Astrocyte of the spinal cord (primary cell): ENCODE results near the gene TSHZ3.

Experiments
- DNase-seq: peaks from one replicate; pipeline ENCODE4 v3.0.0; 2011; ENCODE audit warnings: low read depth, low spot score
- H3K4me3 ChIP-seq: 2 replicates; pipeline ENCODE4 v1.5.1; 2011; ENCODE audit warnings: low read depth, mild to moderate bottlenecking, low read length, moderate library complexity
- in situ Hi-C: cut with HindIII; loops from 2 replicates; pipeline ENCODE4 v1.10.0; 2017; ENCODE audit warnings: low sequenced_read_pairs
- TF ChIP-seq, protein P1 (sequence below): IDR thresholded peaks from 2 replicates; pipeline ENCODE4 v1.5.1; 2012; ENCODE audit warnings: low read depth, mild to moderate bottlenecking, low read length, inconsistent platforms

TSHZ3 gene

DNA sequence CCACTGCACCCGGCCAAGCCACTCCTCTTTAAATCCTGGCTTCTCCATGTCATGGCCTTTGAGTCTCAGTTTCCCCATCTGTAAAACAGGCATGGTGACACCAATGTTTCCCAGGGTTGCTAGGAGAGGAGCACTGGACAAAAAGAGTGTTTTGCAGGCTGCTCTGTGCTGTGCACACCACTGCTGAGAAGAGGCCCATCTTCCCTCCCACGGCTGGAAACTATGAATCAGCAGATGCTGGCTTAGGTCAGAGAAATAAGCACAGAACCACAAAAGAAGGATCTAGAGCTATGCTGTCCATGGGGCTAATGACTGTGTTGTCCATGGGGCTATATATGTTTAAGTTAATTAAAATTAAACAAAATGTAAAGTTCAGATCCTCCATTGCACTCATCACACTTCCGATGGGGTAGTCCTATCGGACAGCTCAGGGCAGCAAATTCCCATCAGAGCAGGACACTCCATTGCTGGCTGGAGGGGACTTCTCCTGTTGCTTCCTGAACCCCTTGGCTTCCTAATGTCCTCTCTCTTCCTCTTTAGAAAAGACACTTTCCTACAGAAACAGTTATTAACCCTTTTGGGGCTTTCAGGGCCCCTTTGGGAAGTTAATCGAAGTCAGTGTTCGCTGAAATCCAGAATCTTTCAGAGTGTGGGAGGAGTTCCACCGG is 37.1 kb downstream of the TSHZ3 start:
- peak; percentile 92 for DNase-seq
- in situ Hi-C loops: no loop called here
- no peak overlapping the region for H3K4me3 ChIP-seq
- TF ChIP-seq, protein P1, sequence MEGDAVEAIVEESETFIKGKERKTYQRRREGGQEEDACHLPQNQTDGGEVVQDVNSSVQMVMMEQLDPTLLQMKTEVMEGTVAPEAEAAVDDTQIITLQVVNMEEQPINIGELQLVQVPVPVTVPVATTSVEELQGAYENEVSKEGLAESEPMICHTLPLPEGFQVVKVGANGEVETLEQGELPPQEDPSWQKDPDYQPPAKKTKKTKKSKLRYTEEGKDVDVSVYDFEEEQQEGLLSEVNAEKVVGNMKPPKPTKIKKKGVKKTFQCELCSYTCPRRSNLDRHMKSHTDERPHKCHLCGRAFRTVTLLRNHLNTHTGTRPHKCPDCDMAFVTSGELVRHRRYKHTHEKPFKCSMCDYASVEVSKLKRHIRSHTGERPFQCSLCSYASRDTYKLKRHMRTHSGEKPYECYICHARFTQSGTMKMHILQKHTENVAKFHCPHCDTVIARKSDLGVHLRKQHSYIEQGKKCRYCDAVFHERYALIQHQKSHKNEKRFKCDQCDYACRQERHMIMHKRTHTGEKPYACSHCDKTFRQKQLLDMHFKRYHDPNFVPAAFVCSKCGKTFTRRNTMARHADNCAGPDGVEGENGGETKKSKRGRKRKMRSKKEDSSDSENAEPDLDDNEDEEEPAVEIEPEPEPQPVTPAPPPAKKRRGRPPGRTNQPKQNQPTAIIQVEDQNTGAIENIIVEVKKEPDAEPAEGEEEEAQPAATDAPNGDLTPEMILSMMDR: no peak

DNA sequence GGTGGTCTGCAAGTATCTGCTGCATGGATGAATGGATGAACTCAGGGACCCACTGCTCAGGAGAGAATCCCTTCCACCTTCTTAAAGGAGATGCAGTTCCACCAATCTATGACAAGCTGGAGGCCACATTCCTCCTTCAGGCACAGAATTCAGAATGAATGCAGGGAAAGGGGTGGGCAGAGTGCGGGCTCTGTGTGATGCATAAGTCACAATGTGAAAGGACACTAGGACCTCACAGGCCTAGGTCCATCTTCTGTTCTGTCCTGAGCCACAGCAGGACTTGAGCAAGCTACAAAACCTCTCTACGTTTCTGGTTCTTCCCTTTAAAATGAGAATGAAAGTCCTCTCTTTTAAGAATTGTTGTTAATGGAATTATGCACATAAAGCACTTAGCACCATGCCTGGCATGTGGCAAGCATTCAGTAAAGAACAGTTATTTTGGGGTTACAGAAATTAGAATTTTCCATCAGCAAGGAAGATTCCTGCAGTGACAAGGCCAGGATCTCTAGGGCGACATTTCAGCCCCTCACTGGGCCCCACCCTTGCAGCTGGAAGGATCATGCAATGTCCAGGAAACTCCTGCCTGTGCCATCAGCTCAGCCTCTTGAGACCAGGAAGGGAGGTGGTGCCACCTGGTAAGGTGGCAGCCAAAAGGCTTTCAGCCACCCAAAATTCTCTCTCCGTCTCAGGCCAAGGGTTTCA is 38.7 kb downstream of the TSHZ3 start:
- TF ChIP-seq, protein P1: no peak
- H3K4me3 ChIP-seq: no peak overlapping the region
- no peak for DNase-seq
- in situ Hi-C loops: no loop called here

DNA sequence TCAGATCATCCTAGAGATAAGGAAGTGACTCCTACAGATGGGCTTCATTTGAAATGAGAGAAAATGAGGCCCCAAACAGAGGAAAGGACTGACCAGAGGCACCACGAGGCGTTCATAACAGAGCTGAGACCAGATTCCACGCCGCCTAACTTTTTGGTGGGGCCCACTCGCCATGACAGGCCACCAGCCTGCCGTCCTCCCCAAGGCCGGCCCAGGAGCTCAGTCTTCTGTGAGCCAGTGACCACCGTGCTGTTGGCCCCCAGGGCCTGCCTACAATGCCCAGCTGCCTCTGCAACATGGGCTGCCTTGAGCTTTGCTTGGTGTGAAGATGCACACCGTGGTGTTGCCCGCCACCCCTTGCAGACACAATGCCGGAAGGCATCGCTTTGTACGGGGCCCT is 40.5 kb downstream of the TSHZ3 start:
- TF ChIP-seq, protein P1: no peak
- DNase-seq: no peak
- H3K4me3 ChIP-seq: no peak overlapping the region
- in situ Hi-C loops: no loop called here

DNA sequence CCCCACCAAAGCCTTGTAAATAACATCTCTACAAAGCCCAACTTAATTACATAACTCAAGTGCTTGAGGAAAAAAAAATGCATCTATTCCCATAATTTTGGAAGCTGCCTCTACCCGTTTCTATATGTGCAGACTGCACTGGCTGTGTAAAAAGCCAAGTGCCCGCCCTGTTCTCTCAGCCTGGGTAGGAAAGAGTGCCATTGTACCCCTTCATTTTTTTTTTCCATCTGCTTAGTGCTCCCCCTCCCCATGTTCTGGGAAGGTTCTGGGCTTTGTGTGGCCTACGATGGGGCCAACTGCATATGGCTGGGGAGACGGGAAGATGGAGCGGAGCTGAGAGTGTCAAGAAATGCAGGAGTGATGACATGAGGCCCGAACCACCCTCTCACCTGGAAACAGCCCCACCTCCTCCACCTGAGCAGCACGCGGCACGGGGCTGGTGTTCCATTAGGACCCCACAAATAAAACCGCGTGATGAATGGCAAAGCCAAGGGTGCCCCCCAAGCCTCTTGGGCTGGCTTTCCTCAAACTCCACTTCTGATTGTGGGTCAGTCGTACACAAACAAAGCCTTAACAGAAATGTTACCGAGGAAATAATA is 42.1 kb downstream of the TSHZ3 start:
- H3K4me3 ChIP-seq: no peak overlapping the region
- TF ChIP-seq, protein P1: no peak
- in situ Hi-C loops: no loop called here
- no peak for DNase-seq

DNA sequence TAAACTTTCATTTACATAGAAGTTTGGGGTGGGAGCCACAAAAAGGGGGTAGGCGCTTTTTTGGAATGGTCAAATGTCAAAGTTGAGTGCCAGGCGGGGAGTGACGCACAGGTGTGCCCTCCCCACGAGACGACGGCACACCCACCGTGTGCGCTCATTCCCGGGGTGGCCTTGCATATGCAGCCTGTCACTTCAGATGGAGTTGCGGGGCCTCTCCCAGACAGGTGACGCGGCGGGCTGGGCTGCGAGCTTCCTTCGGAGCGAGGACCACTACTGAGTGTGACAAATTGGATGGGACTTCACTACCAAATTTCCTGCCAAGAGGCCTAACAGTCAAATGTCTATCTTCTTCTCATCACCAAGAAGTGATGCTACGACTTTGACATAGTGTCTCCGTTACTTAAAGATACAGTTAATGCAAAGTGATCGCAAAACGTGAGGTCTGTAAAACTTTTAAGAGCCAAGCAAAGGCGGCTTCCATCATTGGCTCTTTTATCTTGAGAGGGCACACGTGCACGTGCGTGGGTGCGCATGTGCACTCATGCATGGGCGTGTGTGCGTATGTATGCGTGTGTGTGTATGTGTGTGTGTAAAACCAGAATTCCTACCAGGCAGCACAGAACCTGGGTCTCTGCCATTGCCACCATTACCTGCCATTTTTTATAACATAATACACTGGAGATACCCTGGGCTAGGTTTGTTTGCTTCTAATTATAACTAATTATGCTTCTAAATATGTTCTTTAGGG is 43.1 kb downstream of the TSHZ3 start:
- in situ Hi-C loops: no loop called here
- TF ChIP-seq, protein P1: no peak
- no peak for DNase-seq
- no peak overlapping the region for H3K4me3 ChIP-seq

DNA sequence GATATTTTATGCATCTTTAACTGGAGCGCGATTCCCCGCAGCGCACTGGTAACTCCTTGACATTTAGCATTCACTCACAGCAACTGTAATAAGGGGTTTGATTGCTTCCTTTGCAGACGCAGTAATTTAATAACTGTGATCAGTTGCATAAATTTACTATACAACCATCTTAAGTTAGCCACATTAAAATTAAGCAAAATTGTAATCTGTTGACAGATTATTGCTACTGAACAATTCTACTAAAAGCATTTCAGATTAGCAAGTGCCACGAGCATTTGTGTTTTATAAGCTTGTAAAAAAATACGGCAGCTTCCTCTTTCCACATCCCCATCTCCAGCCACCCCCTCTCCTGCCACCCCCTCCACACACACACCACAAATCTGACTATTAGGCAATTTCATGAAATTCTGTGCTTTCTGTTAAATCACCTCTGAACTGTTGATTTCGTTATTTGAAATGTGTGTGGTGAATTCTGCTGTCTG is 44.4 kb downstream of the TSHZ3 start:
- DNase-seq: no peak
- in situ Hi-C loops: no loop called here
- TF ChIP-seq, protein P1: no peak
- no peak overlapping the region for H3K4me3 ChIP-seq
